GM21390 (cell line): ENCODE measurements around the gene ICAM3.

Experiments
- ATAC-seq: cut with Tn5 transposase; IDR thresholded peaks from one replicate; pipeline ENCODE4 v1.9.1; 2021; ENCODE audit not compliant: unreplicated experiment

The ICAM3 gene

DNA sequence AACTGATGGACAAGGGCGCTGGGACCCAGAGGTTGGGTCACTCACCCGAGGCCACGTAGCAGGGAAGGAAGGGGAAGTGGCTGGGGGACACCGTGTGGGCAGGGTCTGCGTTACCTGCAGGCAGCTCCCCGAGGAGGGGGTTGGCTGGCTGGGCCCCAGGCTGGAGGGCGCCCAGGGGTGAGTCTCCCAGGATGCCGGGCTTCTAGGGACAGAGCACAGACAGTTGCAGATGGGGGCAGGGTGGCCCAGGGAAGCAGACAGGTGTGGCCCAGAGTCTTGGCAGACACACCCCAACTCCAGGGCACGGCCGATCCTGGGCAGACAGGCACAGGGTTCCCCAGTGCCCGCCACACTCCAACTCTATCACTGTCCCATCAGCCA, 18.0 kb downstream of the ICAM3 start:
- ATAC-seq: no peak

GRCh38 chr19:10320602-10321416, 18.6 kb downstream of the ICAM3 start:
- no peak for ATAC-seq

DNA sequence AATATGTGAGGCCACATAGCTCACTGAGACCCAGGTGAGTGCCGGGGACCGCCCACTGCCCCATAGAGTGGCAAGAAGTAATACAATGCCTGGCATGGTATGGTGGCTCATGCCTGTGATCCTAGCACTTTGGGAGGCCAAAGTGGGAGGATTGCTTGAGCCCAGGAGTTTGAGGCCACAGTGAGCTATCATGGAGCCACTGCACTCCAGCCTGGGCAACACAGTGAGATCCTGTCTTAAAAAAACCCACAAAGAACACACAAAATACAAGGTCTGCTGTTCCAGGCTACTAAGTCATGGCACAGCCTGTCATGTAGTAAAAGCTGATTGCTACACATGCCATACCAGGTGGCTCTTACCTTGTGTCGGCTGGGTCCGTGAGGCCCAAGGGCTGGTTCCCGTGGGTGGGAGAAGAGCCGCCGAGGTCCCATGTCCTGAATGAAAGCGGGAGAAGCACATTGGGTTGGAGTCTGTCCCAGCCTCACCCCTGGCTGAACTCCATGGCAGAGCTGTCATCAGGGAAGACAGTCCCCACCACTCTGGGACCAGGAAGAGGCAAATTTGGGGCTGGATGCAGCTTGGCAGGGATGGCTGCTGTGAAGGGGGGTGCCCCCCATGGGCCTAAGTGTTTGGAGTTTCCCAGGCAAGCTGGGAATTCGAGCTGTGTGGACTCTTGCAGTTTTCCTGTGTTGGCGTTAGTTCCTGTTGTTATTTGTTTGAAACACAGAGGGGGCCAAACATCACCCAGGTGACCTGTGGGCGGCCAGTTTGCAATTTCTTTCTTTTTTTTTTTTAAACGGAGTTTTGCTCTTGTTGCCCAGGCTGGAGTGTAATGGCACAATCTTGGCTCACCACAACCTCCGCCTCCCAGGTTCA, 20.4 kb downstream of the ICAM3 start:
- ATAC-seq: no peak

DNA sequence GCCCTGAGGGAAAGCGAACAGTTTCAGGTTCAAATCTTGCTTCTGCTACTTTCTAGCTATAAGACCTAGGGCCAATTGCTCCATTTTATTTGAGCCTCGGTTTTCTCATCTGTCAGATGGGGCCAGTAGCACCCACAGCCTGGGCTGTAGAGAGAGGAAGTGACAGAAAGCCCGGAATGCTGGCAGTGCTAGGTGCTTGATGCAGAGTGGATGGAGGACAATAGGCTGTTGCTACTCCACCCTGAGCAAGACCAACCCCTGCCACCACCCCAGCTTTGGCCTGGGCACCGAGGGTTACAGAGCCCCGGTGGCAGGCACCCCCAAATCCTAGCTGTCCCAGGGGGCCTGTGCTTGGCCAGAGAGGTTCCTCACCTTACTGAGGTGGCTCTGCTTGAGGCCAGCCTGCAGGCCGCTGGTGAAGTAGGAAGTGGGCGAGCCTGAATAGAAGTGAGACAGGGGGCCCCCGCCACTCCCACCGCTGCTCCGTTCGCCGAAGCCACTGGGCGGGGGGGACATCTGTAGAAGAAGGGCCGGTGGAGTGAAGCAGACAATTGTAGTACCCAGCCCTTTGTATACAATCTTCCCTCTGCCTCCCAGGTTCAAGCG, 21.5 kb downstream of the ICAM3 start:
- ATAC-seq: no peak

DNA sequence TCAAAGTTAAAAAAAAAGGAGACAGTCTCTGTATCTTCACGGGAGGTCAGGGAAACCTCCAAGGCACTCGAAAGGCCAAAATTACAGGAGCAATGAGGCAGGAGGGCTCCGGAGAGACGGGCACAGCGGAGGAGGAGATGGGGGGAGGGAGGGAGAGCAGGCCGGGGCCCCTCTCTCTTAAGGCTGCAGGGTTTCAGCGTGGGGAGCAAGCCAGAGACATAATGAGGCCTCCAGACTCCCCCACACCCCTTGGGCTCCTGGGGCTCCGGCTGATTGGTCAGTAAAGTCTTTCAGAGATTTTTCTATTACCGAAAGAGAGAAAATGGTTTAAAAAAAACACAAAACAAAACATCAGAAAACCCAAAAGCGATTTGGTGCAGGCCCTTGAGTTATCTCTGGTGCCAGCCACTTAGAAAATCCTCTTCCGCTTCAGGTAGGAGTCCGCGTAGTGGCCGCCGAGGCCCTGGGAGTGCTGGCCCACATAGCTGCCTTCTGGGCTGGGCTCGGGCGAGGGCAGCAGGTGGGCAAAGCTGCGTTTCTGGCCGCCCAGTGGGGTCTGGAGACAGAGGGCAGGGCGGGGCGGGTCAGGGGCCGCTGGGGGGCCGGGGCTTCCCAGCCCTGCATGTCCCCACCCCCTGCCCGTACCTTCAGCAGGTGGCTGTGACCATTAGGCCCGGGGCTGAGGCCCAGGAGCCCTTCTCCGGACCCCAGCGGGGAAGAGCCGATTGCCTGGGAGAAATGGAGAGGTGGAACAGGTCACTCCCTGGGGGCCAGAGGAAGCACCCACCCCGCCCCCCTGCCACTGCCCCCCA, 22.2 kb downstream of the ICAM3 start:
- ATAC-seq: no peak

DNA sequence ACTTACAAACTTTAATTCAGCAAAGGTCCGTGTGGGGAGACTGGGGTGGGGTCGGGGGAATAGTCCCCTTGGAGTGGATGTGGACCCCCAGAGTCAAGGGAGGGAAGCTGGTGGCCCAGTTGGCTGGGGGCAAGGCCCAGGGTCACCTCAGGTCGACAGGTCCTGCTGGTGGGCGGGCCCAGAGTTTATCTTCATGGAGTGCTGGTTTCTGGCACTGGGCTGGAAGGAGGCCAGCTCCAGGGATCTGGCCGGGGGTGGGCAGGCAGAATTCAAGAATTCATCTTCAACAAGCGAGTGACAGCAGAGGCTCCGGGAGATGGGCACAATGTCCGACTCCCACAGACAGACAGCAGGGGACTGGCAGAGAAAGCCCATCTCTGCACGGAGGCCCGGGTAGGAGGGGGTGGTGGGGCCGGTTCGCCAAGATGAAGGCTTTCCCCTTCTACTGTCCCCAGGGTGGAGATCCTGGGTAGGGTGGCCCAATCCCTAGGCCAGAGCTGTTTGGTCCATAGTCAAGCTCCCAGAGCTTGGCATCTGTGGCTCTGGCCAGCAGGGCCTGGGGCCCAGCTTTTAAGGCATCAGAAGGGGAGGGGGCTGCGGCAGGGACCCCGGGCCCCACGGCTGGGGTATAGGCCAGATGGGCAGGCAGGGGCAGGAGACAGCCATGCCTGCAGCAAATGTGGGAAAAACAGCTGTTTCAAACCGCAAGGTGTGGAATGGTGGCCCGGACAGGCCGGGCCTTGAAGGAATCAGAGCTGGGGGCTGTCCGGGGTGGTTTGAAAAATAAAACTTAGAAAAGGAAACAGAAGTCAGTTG, 23.0 kb downstream of the ICAM3 start:
- ATAC-seq: no peak

DNA sequence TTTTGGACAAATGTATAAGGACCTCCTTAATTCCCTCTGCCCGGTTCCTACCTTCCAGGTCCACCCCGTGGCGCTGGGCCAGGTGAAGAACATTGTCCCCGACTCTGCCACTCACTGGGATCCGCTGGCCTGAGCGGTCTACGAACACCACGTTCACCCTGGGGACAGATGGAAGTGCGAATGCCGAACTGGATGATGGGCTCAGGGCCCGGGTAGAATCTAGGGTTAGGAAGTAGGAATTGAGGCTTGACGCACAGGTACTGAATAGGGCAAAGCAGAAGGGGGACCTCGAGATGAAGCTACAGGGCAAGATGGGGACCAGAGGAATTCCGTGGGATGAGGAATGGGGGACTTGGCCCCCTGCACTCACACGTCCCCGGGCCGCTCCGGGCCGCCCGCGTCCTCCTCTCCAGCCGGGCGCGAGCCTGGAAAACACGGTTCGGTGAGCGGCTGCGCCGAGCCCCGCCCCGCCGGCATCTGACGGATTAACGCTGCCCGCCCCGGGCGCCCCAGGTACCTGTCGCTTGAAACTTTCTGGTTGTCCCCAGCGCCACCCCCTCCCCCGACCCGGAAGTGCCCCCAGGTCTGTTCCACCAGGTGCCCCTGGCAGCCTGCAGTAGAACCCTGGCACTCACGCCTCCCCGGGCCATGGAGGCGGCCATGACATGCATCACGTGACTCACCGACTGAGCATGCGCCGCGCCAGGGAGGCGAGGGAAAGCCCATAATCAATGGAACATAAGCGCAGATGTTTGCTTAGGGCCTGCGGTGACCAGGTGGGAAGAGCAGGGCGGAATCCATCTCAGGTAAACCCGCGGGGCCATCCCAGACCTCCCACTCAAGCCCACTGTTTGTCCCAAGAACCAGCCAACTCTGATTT, 23.8 kb downstream of the ICAM3 start, which contains the start of gene FDX2:
TSS of gene FDX2 (minus strand) at position 681 of the 880 bp plus-strand sequence. CDS start at position 662, 19 bp downstream.
- peak; percentile 64 for ATAC-seq

GRCh38 chr19:10309423-10309822, 30.0 kb downstream of the ICAM3 start, which contains the start of gene ZGLP1:
ZGLP1 (minus strand) TSS chr19:10309815.
- no peak for ATAC-seq

DNA sequence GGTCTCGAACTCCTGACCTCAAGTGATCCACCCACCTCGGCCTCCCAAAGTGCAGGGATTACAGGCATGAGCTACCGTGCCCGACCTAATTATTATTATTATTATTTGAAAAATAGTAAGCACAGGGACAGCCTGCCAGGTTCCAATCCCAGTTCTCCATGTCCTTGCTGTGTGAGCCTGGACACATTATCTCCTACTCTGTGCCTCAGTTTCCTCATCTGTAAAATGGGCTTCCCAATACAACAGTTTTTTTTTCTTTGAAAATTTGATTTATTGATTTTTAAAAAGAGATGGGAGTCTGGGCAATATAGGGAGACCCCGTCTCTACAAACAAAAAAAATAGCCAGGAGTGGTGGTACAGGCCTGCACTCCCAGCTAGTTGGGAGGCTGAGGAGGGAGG, 33.1 kb downstream of the ICAM3 start:
- ATAC-seq: no peak

- ATAC-seq: no peak
These were observed 34.2 kb downstream of the ICAM3 start for GRCh38 chr19:10305139-10305806.

GRCh38 chr19:10299545-10300458, 39.6 kb downstream of the ICAM3 start:
- no peak for ATAC-seq

- no peak for ATAC-seq
These were observed 43.4 kb downstream of the ICAM3 start for GRCh38 chr19:10295847-10296591.

- ATAC-seq: no peak
These were observed 44.0 kb downstream of the ICAM3 start for GRCh38 chr19:10295305-10295846.

GRCh38 chr19:10294368-10294697, 45.1 kb downstream of the ICAM3 start:
- no peak for ATAC-seq

- no peak for ATAC-seq
These were observed 45.6 kb downstream of the ICAM3 start for GRCh38 chr19:10293637-10294367.
